Stimulated activated naive B cell treated with anti-CD40 and anti-IgM and Interleukin-4, amounts not matched to agents 10 μg/mL and 1 μg/mL and 100 μg/mL, for 72 hours (primary cell): ENCODE data around the gene BRD9.

ENCODE experiments used
- ATAC-seq, 2 donors: fragments of 150-1000 bp; cut with Tn5 transposase; replicated peaks; 2 replicates each; pipeline ENCODE4 v1.10.0; 2021; ENCODE audit warnings: moderate library complexity in 1 of 2
- DNase-seq: peaks from one replicate; pipeline ENCODE4 v3.0.0; 2021
- H3K27ac Mint-ChIP-seq: one replicate; pipeline ENCODE4 v1.8.0; 2022; ENCODE audit warnings: mild to moderate bottlenecking, mixed read lengths
- H3K27me3 Mint-ChIP-seq, 2 donors: one replicate each; pipeline ENCODE4 v1.8.0; 2022; ENCODE audit warnings: mixed read lengths in 2 of 2
- H3K36me3 Mint-ChIP-seq, 2 donors: one replicate each; pipeline ENCODE4 v1.8.0; 2022; ENCODE audit warnings: mixed read lengths in 2 of 2, mild to moderate bottlenecking in 1 of 2
- H3K4me1 Mint-ChIP-seq, 2 donors: one replicate each; pipeline ENCODE4 v1.8.0; 2022; ENCODE audit warnings: mixed read lengths in 2 of 2, mild to moderate bottlenecking in 1 of 2
- H3K4me3 Mint-ChIP-seq, 2 donors: one replicate each; pipeline ENCODE4 v1.8.0; 2022; ENCODE audit warnings: mild to moderate bottlenecking in 2 of 2, mixed read lengths in 2 of 2, moderate library complexity in 1 of 2
- H3K9me3 Mint-ChIP-seq, 2 donors: one replicate each; pipeline ENCODE4 v1.8.0; 2022; ENCODE audit warnings: mixed read lengths in 2 of 2, mild to moderate bottlenecking in 1 of 2

Gene BRD9

GRCh38 chr5:900781-901180 is 8.2 kb upstream of the BRD9 start:
- Mint-ChIP-seq H3K4me1 (peaks cover 5 to 8% of the 10 kb centered on the region in 2 donors), H3K27me3 (no peaks in the 10 kb centered on the region), H3K9me3 (no peaks in the 10 kb centered on the region), H3K27ac (no peak overlapping the region), H3K4me3 (no peak overlapping the region), H3K36me3 (peaks cover 26 to 27% of the 10 kb centered on the region in 2 donors)
- ATAC-seq (no peak), DNase-seq (no peak)

DNA sequence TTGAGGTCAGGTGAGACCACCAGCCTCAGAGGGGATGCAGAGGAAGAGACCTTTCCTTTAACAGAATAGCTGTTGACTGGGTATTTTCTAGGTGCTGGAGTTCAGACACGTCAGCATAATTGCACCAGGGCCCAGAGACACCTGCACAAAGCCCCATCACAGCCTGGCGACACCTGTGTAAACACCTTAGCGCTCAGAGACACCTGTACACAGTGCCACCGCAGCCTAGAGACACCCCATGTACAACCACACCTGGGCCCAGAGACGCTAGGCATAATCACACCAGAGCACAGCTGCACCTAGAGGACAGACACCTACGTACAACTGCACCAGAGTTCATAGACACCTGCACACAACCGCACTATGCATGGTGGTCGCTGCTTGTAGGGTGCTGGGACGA is 1.1 kb upstream of the BRD9 start:
- no peak for ATAC-seq
- H3K4me3 Mint-ChIP-seq, result peak overlapping the region; percentile 74 to 90
- no peak overlapping the region for H3K27ac Mint-ChIP-seq

GRCh38 chr5:893137-893506 is 521 bp upstream of the BRD9 start:
- Mint-ChIP-seq H3K36me3 (peaks cover 21 to 34% of the 10 kb centered on the region in 2 donors), H3K4me1 (peaks cover 14 to 21% of the 10 kb centered on the region in 2 donors), H3K27me3 (no peaks in the 10 kb centered on the region), H3K4me3 (peak overlapping the region; percentile 74 to 90), H3K9me3 (no peaks in the 10 kb centered on the region), H3K27ac (peak overlapping the region; percentile 20)
- ATAC-seq (peak; percentile 7 to 12), DNase-seq (no peak)

More for the DNA sequence above, 1.1 kb upstream of the BRD9 start:
- H3K4me1 Mint-ChIP-seq, result peaks cover 14 to 21% of the 10 kb centered on the region in 2 donors
- no peak for DNase-seq
- H3K27me3 Mint-ChIP-seq, result no peaks in the 10 kb centered on the region
- H3K36me3 Mint-ChIP-seq, result peaks cover 18 to 31% of the 10 kb centered on the region in 2 donors
- no peaks in the 10 kb centered on the region for H3K9me3 Mint-ChIP-seq

GRCh38 chr5:891837-892393 is 686 bp downstream of the BRD9 start:
- peaks cover 21 to 44% of the 10 kb centered on the region in 2 donors for H3K36me3 Mint-ChIP-seq
- H3K27me3 Mint-ChIP-seq, result no peaks in the 10 kb centered on the region
- peaks cover 14 to 21% of the 10 kb centered on the region in 2 donors for H3K4me1 Mint-ChIP-seq
- H3K4me3 Mint-ChIP-seq, result peak overlapping the region; percentile 86 to 90
- ATAC-seq (peak; percentile 19 to 26), DNase-seq (no peak)
- no peaks in the 10 kb centered on the region for H3K9me3 Mint-ChIP-seq
- H3K27ac Mint-ChIP-seq, result peak overlapping the region; percentile 91

GRCh38 chr5:891117-891836 is 1.3 kb downstream of the BRD9 start:
- Mint-ChIP-seq H3K27me3 (no peaks in the 10 kb centered on the region), H3K4me3 (peak overlapping the region; percentile 86 to 90), H3K27ac (peak overlapping the region; percentile 91), H3K9me3 (no peaks in the 10 kb centered on the region), H3K4me1 (peaks cover 14 to 21% of the 10 kb centered on the region in 2 donors), H3K36me3 (peaks cover 16 to 46% of the 10 kb centered on the region in 2 donors)
- DNase-seq (no peak), ATAC-seq (no peak)

- Mint-ChIP-seq H3K4me1 (peaks cover 14 to 27% of the 10 kb centered on the region in 2 donors), H3K4me3 (no peak overlapping the region), H3K36me3 (peaks cover 24 to 52% of the 10 kb centered on the region in 2 donors), H3K27ac (no peak overlapping the region), H3K27me3 (no peaks in the 10 kb centered on the region), H3K9me3 (no peaks in the 10 kb centered on the region)
- DNase-seq (no peak), ATAC-seq (no peak)
Measured at GRCh38 chr5:889075-889710, 3.4 kb downstream of the BRD9 start.

DNA sequence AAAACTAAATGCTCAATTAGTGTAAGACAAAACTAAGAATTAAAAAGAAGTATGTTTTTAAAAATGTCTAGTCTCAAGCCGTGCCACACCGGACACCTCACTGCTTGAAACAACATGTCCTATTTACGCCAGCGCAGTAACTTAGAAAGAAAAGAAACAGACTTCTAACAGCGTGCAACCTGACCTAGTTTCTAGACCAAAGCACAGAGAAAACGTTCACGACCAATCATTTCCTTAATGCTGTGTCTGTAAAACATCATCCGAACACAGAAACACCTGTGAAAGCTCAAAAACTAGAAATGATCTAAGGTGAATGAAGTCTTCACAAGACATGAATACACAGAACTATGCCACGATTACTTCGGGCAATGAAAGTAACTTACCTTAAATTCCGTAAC is 4.0 kb downstream of the BRD9 start:
- no peak for ATAC-seq
- Mint-ChIP-seq H3K36me3 (peaks cover 28 to 54% of the 10 kb centered on the region in 2 donors), H3K4me3 (no peak overlapping the region)

GRCh38 chr5:887947-888637 is 4.5 kb downstream of the BRD9 start:
- Mint-ChIP-seq H3K36me3 (peaks cover 33 to 59% of the 10 kb centered on the region in 2 donors), H3K9me3 (no peaks in the 10 kb centered on the region), H3K27ac (no peak overlapping the region), H3K27me3 (no peaks in the 10 kb centered on the region), H3K4me1 (peaks cover 9 to 20% of the 10 kb centered on the region in 2 donors), H3K4me3 (no peak overlapping the region)
- ATAC-seq (no peak), DNase-seq (no peak)

More for the DNA sequence above, 4.0 kb downstream of the BRD9 start:
- H3K4me1 Mint-ChIP-seq, result peaks cover 11 to 23% of the 10 kb centered on the region in 2 donors
- no peaks in the 10 kb centered on the region for H3K9me3 Mint-ChIP-seq
- H3K27me3 Mint-ChIP-seq, result no peaks in the 10 kb centered on the region
- H3K27ac Mint-ChIP-seq, result no peak overlapping the region
- no peak for DNase-seq

DNA sequence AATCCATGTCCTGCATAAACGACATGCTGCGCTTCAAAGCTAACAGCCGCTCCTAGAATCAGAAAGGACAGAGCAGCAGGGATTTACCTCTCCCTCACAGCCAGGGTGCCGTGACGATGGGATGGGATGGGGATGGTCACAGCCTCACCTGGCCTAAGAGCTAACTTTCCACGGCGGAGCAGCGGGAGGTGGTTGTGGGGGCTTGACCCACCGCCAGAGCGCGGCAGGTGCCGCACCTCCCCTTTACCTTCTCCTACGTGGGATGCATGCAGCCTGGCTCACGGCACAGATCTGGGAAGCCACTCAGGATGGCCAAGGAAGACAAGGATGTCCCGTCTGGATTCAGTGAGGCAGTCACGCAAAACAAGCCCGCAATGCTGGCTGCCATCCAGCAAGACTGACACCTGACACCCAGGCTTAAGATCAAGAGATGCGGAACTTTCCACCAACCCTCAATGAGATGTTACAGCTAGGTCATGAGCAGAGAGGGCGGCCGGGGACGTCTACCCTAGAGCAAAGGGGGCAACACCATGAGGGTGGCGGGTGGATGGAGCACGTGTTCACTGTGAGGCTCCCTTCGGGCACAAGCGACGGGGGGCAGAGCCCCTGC is 5.8 kb downstream of the BRD9 start:
- peaks cover 21 to 30% of the 10 kb centered on the region in 2 donors for H3K4me1 Mint-ChIP-seq
- H3K27ac Mint-ChIP-seq, result no peak overlapping the region
- peaks cover 10 to 11% of the 10 kb centered on the region in 2 donors for H3K9me3 Mint-ChIP-seq
- no peak overlapping the region for H3K4me3 Mint-ChIP-seq
- no peak for ATAC-seq
- no peaks in the 10 kb centered on the region for H3K27me3 Mint-ChIP-seq
- peaks cover 46 to 72% of the 10 kb centered on the region in 2 donors for H3K36me3 Mint-ChIP-seq
- DNase-seq, result no peak

DNA sequence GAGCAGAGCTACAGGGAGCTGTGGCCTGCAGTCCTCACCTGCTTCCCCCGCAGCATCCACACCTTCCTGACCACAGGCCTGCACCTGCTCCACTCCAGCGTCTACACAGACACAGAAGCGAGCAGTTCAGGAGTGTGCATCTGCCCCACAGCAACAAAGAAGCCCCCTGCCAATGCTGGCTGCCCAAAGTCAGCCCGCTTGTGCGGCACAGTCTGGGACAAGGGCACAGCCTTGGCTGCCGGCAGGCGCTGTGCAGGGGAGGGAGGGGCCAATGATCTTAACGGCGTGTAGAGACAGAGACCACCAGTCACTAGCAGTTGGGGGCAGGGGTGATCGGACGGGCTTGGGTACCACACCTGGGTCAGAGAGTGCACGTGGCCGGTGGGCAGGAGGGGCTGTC is 6.6 kb downstream of the BRD9 start:
- H3K4me1 Mint-ChIP-seq, result peaks cover 17 to 30% of the 10 kb centered on the region in 2 donors
- H3K4me3 Mint-ChIP-seq, result no peak overlapping the region
- no peaks in the 10 kb centered on the region for H3K27me3 Mint-ChIP-seq
- peaks cover 50 to 72% of the 10 kb centered on the region in 2 donors for H3K36me3 Mint-ChIP-seq
- ATAC-seq (no peak), DNase-seq (no peak)
- peaks cover 10 to 11% of the 10 kb centered on the region in 2 donors for H3K9me3 Mint-ChIP-seq
- H3K27ac Mint-ChIP-seq, result no peak overlapping the region

- Mint-ChIP-seq H3K36me3 (peaks cover 55 to 74% of the 10 kb centered on the region in 2 donors), H3K4me3 (no peak overlapping the region), H3K4me1 (peaks cover 15 to 33% of the 10 kb centered on the region in 2 donors), H3K9me3 (peaks cover 10 to 11% of the 10 kb centered on the region in 2 donors), H3K27ac (no peak overlapping the region), H3K27me3 (no peaks in the 10 kb centered on the region)
- DNase-seq (no peak), ATAC-seq (no peak)
Measured at GRCh38 chr5:885529-885928, 7.1 kb downstream of the BRD9 start.

DNA sequence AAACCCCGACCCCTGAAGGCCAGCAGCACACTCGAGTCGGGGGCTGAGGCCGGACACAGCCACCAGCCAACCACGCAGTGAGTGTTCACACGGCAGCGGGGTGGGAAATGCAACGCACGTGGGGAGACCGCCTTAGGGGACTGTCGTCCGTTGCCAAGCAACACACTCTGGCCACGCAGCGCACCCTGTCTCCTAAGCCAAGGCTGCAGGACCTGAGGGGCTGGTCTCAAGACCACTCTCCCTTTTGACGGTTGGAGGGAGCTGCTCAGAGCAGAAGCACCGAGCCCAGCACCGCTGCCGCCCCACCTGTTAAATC is 7.5 kb downstream of the BRD9 start:
- Mint-ChIP-seq H3K27me3 (no peaks in the 10 kb centered on the region), H3K36me3 (peaks cover 55 to 74% of the 10 kb centered on the region in 2 donors), H3K4me3 (no peak overlapping the region), H3K4me1 (peaks cover 15 to 33% of the 10 kb centered on the region in 2 donors), H3K9me3 (peaks cover 10 to 11% of the 10 kb centered on the region in 2 donors), H3K27ac (no peak overlapping the region)
- DNase-seq (no peak), ATAC-seq (no peak)

GRCh38 chr5:884345-885126 is 8.1 kb downstream of the BRD9 start:
- no peak overlapping the region for H3K4me3 Mint-ChIP-seq
- H3K9me3 Mint-ChIP-seq, result peaks cover 10 to 11% of the 10 kb centered on the region in 2 donors
- H3K27ac Mint-ChIP-seq, result no peak overlapping the region
- peaks cover 55 to 74% of the 10 kb centered on the region in 2 donors for H3K36me3 Mint-ChIP-seq
- H3K27me3 Mint-ChIP-seq, result no peaks in the 10 kb centered on the region
- ATAC-seq (no peak), DNase-seq (no peak)
- peaks cover 15 to 33% of the 10 kb centered on the region in 2 donors for H3K4me1 Mint-ChIP-seq
